GM18870 (cell line): Measurements from ENCODE around the gene PDXDC1.
"Not testable (repeated sequence)": the region's sequence is repeated elsewhere in the genome, so short reads cannot be mapped to it uniquely, and the experiment has no call there.

Experiments
- ATAC-seq: cut with Tn5 transposase; IDR thresholded peaks from one replicate; pipeline ENCODE4 v1.9.1; 2021; ENCODE audit warnings: moderate library complexity; ENCODE audit not compliant: unreplicated experiment

PDXDC1 gene

DNA sequence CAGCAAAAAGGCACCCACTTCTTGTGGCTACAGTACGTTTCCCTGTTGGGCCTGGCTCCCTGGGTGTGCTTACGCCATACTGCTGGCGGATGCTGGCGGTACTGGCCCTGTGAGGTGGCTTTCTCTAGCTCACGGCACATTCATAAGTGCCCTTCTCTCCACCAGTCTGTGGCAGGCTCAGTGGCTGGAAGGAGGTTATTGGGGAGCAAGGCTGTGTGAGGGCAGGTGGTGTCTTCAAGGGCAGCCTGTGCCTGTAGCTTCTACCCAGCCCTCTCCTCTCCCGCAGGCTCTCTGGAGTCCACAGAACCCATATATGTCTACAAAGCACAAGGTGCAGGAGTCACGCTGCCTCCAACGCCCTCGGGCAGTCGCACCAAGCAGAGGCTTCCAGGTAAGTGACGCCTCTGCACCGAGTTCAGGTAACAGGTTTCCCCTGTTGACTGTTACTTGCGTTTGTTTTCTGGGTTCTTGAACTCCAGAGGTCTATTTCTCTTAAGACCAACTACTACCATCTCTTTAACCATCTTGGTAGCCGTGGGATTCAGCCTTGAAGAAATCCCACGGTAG is 60.4 kb downstream of the PDXDC1 start:
- no peak for ATAC-seq

DNA sequence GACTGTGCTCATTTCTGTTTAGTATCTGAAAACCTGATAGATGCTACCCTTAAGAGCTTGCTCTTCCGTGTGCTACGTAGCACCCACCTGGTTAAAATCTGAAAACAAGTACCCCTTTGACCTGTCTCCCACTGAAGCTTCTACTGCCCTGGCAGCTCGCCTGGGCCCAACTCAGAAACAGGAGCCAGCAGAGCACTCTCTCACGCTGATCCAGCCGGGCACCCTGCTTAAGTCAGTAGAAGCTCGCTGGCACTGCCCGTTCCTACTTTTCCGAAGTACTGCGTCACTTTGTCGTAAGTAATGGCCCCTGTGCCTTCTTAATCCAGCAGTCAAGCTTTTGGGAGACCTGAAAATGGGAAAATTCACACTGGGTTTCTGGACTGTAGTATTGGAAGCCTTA is 62.2 kb downstream of the PDXDC1 start:
- no peak for ATAC-seq

DNA sequence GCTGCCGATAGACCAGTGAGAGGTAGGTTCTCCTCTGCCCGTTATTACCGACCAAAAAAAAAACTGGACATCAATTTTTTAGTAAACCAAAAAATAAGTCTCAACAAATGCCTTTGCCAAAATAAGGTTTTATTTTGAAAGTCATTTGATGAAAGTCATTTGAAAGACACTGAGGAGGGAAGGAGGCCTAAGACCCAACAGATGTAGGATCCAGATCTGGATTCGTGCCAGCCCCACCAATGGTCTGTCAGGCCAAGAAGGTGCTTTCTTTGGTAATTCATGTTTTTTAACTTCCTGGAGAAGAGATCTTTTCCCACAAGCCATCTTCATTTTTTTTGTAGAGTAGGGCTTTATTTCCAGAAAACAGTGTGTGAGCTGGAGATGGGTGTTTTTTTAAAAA is 62.9 kb downstream of the PDXDC1 start:
- no peak for ATAC-seq

DNA sequence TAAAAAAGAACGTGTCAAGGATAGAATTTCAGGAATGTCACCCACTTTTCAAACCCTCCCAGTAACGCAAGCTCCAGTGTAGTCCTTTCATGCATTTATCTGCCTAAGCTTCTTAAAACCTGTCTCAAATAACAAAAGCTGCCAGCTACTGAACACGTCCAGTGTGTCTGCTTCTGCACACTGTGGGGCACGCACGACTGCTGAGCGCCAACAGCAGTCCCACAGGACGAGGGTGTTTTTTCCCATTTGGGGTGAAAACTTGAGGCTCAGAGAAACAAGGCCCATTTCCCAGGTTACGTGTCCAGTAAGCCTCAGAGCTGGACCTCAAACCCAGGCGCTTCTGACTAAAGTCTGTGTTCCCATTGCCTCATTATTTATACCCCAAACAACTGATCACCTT is 63.9 kb downstream of the PDXDC1 start:
- no peak for ATAC-seq

DNA sequence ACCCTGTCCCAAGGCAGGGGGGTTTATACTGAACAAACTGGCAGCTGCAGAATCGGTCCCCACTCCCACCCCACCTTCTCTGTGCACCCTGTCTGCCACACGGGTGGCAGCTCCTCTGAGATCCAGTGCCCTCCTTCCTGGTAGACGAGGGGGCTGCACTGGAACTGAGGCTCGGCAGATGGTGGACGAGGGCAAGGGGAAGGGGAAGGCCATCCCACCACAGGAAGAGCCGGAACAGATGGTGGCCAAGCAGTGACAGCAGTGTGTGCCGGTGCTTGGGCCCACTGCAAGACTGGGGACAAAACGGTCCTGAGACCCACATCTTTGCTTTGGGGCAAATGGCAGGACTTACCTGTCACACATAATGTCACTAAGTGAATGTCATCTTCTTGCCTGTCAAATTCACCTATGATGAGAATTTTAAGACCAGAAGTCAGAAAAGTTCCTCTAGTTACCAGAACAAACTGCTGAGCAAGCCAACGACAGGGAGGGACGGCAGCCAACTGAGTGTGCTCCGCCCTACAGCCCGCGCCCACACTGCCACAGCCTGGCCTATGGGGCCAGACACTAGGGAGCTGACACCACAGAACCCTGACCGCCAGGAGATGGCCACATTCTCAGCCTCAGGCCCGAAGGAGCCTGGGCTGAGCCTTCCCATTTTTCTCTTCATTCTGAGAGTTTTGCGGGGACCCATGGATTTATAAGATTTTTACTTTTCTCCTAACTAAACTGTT is 66.6 kb downstream of the PDXDC1 start:
- no peak for ATAC-seq

DNA sequence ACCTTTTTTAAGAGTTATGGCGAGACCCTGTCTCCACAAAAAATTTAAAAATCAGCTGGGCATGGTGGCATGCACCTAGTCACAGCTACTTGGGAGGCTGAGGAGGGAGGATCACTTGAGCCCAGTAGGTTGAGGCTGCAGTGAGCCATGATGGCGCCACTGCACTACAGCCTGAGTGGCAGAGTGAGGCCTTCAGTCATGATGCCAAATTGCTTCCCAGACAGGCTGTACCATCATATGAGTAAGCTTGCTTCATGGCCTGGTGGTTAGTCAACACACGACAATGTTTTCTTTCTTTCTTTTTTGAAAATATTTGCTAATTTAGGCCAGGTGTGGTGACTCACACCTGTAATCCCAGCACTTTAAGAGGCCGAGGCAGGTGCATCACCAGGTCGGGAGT is 68.5 kb downstream of the PDXDC1 start:
- no peak for ATAC-seq

DNA sequence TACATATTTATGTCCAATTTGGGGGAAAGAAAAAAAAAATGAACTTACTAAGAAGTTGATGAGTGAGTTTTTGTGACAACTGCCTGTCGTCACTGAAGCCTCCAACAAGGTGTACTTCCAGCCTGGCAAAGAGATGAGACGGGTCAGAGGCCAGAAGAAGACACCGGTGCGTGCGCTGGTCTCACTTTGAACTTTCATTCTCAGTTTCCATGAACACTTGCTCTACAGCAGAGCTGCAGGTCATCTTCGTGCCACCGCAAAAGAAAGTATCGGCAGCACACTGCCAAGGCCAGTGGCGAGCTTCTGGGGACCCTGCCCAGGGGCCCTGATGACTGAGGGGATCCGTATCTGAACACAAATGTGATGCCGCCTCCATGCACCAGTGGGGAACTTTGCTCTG is 69.5 kb downstream of the PDXDC1 start:
- no peak for ATAC-seq

DNA sequence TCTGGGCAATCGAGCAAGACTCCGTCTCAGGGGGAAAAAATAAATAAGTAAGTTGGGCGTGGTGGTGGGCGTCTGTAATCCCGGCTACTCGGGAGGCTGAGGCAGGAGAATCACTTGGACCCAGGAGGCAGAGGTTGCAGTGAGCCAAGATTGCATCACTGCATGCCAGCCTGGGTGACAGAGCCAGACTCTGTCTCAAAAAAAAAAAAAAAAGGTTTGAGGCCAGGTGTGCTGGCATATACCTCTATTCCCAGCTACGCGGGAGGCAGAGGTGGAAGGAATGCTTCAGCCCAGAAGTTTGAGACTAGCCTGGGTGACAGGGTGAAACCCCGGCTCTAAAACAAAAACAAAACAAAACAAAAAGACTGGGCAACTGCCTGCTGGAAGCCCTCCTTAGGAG is 70.4 kb downstream of the PDXDC1 start:
- not testable (repeated sequence) for ATAC-seq

DNA sequence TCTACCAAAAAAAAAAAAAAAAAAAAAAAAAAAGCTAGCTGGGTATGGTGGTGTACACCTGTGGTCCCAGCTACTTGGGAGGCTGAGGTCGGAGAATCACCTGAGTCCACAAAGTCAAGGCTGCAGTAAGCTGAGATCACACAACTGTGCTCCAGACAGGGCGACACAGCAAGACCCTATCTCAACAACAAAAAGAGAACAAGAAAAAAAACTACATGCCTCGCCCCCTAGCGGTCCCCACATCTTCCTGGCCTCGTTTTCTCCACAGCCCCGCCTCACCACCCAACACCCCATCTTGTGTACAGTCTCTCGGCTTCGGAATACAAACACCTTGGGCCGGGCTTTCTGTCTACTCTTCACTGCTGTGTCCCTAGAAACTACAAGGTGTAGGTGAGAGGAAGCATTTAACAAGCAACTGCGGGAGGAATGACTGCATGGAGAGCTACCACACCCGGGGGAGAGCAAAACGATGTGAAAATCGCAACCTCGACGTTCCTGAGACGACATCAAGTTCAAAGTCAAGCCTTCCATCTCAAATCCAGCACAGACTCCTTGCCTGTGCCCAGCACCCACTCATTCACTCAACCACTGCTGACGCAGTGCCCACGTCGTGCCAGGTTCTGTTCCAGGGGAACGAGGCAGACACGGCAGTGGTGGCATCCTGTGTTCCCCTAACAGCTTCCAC is 72.0 kb downstream of the PDXDC1 start:
- no peak for ATAC-seq

DNA sequence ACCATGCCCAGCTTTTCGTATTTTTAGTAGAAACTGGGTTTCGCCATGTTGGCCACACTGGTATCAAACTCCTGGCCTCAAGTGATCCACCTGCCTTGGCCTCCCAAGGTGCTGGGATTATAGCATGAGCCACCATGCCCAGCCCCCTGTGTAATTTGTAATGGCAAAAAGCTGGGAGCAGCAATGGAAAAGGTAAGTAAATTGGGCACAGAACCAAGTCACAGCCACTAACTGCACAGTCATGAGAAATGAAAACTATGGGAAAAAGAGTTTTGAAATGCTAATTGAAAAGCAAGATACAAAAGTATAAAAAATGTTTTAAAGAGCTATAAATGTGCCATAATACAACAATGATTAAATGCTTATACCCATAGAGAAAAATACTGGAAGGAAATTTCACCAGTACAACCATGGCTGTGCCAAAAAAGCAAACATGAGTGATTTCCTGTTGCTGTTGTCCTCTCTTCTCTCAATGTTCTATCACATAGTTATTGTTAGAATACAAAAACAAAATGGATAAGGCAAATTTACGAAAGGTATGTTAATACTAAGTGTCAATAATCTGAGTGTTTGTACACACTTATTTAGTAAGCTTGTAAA is 74.9 kb downstream of the PDXDC1 start:
- no peak for ATAC-seq

DNA sequence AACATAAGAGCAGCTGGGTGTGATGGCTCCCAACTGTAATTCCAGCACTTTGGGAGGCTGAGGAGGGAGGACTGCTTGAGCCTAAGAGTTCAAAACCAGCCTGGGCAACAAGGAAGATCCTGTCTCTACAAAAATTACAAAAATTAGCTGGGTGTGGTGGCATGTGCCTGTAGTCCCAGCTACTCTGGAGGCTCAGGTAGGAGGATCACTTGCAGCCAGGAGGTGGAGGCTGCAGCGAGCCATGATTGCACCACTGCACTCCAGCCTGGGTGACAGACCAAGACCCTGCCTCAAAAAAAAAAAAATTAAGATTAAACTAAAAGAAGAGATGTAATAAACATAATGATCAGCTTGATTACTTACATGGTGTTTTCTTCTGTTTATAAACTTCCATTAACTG is 75.6 kb downstream of the PDXDC1 start:
- ATAC-seq, result not testable (repeated sequence)

DNA sequence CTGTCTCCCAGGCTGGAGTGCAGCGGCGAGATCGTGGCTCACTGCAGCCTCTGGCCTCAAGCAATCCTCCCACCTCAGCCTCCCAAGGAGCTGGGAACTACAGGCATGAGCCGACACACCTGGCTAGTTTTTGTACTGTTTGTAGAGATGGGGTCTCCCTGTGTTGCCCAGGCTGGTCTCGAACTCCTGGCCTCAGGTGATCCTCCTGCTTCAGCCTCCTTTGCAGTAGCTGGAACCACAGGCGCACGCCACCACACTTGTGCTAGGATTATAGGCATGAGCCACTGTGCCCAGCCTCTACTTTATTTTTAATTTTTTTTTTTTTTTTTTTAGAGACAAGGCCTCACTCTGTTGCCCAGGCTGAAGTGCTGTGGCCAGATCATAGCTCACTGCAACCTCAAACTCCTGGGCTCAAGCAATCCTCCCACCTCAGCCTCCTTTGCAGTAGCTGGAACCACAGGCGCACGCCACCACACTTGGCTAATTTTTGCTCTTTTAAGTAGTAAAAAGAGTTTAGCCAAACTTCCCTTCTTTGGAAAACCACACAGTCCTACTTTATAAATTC is 76.6 kb downstream of the PDXDC1 start:
- ATAC-seq, result no peak

DNA sequence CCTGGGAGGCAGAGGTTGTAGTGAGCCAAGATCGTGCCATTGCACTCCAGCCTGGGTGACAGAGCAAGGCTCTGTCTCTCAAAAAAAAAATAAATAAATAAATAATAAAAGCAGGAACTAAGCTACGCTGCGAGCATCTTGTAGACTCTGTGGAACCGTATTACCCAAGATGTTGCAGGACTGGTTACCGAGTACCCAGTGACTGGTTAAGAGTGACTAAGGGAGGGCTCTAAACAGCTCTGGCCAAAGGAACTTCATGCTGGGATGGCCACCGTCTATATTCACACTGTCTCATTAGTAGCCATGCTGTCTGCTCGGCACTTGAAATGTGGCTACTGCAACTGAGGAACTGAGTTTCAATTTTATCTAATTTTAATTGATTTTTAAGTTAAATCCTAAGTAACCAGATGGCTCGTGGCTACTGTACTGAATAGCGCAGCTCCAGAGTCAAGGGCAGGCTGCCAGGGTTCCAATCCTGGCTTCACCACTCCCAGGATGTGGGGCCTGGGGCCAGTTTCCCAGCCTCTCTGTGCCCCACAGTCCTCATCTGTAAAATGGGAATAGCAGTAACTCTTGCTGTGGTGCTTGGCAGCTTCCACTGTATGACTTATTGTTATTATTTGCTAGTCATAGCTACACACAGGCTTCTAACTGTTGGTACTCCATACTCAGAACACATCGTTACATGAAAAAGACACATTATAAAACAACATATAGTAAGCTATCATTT is 78.1 kb downstream of the PDXDC1 start:
- no peak for ATAC-seq

DNA sequence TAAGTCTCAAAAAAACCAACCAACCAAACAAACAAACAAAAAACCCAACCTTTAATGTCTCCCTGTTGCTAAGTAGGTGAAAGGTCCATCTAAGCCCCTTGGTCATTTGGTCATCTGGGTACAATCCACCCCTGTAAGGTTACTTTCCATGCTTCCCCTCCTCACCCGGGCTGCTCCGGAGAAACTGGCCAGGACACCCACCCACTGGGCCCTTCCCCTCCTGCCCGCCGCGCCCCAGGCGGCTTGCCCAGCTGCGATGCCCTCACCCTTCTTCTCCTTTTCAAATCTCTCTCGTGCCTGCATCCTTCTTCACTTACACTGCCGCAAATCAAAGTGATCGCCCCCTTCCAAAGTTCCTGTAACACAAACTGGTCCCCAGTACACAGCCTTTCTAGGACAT is 79.1 kb downstream of the PDXDC1 start:
- ATAC-seq, result no peak

DNA sequence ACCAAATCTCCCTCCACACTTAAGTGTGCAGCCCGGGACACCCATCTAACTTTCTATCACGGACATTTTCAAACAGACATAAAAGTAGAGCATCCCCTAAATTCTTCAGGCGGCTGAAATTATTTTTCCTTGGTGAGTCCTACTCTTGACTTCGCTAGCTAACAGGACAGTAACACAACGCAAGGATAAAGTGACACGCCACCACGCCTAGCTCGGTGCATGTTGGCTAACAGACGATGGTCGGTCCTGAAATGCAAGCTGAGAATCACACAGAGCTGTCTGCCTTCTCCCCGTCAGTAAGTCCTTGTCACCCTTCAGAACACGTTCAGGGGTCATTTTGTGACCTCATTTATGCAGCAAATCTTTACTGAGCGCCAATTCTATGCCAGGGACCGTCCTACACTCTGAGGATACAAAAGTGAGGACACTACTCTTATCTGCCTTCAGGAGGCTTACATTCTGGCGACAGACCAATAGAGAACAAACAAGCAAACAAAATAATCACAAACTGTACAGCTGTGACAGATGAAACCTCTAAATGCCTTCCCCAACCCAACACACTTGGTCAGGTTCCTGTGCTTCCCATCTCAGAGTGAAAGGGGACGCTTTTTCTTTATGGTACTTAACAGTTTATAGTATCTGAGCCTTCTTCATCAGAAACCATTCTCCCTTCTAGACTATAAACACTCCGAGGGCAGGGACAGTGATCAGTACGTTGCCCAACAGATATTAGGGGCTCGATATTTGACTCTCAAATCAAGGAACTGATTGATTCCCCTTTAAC is 79.7 kb downstream of the PDXDC1 start:
- ATAC-seq, result no peak

DNA sequence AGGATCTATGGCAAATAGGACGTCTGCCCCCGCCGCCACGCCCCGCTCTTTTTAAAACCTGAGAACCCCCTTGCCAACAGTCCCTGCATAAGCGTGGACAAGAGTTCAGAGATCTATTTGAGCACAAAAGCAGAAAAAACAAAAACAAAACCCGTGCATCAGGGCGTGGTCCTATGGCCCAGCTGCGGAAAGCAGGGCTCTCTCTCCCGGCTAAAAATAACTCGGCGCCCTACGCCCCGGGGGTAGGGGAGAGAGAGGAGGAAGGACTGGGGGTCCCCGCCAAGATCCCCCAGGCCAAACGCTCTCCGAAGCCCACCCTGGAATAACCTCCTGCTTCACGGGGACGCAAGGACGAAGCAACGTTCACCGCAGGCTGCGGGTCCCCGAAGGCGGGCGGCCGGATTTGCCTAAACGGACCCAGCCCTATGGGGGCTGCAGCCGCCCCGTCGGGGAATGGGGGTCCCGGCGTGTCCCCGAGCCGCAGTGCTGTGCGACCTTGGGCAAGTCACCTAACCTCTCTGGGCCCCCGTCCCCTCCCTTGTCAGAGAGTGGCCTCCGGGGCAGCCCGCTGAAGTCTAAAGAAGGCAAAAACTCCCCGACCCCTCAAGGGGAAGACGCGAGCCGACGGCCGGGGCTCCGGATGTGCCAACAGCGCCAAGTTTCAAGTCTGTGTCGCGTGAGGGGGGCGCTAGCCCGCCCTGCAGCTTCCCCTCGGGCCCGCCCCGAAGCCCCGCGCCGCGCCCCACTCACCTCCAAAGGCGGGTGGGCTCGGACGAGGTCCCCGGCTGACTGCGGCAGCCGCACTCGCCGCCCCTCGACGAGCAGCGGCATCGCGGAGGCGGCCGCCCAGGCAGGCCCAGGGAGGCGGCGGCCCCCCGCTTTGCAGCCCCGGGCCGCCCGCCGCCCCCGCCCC is 80.6 kb downstream of the PDXDC1 start:
- ATAC-seq, result peak; percentile 46

DNA sequence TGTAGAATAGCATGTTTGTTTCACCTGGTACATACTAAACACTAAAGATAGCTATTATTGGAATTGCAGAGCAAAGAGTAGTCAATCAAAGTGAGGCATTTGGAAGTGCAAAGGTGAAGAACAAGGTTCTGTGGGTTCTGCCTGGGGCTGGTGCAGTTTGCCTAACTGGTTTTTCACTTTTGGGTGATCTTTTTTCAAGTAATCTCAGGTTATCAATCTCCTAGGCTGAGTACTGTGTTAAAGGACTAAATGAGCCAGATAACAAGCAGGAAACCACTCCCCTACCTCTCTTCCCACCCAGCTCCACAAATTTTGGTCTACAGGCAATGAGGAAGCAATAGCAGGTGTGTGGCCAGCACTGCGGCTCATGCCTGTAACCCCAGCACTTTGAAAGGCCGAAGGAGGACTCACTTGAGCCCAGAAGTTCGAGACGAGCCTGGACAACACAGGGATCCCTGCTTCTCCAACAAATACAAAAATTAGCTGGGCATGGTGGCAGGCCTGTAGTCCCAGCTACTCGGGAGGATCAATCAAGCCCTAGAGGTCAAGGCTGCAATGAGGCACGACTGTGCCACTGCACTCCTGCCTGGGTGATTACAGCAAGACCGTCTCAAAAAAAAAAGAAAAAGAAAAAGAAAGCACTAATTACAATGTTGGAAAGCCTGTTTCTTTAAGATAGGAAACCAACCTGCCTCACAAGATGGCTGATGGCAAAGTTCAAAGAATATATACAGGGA is 83.0 kb downstream of the PDXDC1 start:
- no peak for ATAC-seq

DNA sequence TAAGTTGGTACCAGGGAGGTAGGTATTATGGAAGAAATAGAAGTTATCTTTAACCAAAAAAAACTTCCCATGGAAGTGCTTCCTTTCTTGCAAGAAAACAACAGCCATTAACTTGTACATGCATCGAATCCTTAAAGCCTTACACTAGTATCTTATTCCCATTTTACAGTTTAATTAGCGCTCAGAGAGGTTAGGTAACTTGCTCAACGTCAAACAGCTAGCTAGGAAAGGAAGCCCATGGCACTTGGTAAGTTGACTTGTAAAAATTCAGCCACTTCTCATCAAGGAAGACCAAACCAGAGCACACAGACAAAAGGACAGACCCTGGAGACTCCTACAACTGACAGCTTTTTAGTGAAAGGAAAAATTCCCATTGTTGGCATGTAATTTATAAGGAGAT is 84.5 kb downstream of the PDXDC1 start:
- ATAC-seq, result no peak
